Neuronal stem cell (in vitro differentiated cells): ENCODE results near the gene HRH3.

Experiments
- DNase-seq: peaks from one replicate; pipeline ENCODE4 v3.0.0-alpha.2; 2013; ENCODE audit warnings: low spot score
- H2AFZ ChIP-seq: one replicate; pipeline ENCODE4 v1.6.1; 2013; ENCODE audit warnings: mild to moderate bottlenecking, low read length, inconsistent platforms
- H2AK5ac ChIP-seq: 2 replicates; pipeline ENCODE4 v1.6.1; 2013; ENCODE audit warnings: low read depth, mild to moderate bottlenecking, inconsistent platforms, low read length, moderate library complexity, mixed read lengths
- H2BK120ac ChIP-seq: 2 replicates; pipeline ENCODE4 v1.6.1; 2013; ENCODE audit warnings: low read depth, mild to moderate bottlenecking, inconsistent platforms, low read length, moderate library complexity, mixed read lengths
- H2BK12ac ChIP-seq: one replicate; pipeline ENCODE4 v1.6.1; 2013; ENCODE audit warnings: low read length, inconsistent platforms
- H2BK15ac ChIP-seq: 2 replicates; pipeline ENCODE4 v1.6.1; 2013; ENCODE audit warnings: mild to moderate bottlenecking, low read length, inconsistent platforms, mixed read lengths
- H2BK5ac ChIP-seq: one replicate; pipeline ENCODE4 v1.6.1; 2013; ENCODE audit warnings: inconsistent platforms, mild to moderate bottlenecking, low read length, moderate library complexity
- H3K14ac ChIP-seq: one replicate; pipeline ENCODE4 v1.6.1; 2013; ENCODE audit warnings: low read length, inconsistent platforms
- H3K18ac ChIP-seq: 2 replicates; pipeline ENCODE4 v1.6.1; 2013; ENCODE audit warnings: low read length, inconsistent platforms
- H3K23ac ChIP-seq: 2 replicates; pipeline ENCODE4 v1.6.1; 2013; ENCODE audit warnings: low read depth, mild to moderate bottlenecking, mixed read lengths, low read length, inconsistent platforms; ENCODE audit not compliant: poor library complexity
- H3K27ac ChIP-seq: replicated peaks from 3 replicates; pipeline ENCODE4 v1.5.1; 2013; ENCODE audit warnings: low read length, inconsistent platforms
- H3K27me3 ChIP-seq, 3 experiments: 2 replicates each; pipeline ENCODE4 v1.6.1; 2013; ENCODE audit warnings: low read length in 3 of 3, mild to moderate bottlenecking in 2 of 3, inconsistent platforms in 1 of 3, low read depth in 1 of 3, mixed read lengths in 1 of 3, moderate library complexity in 1 of 3; ENCODE audit not compliant: control insufficient read depth in 3 of 3, insufficient read depth in 3 of 3
- H3K36me3 ChIP-seq, 2 donors: replicated peaks in 1 of 2; 2 replicates each; pipeline ENCODE4 v1.6.1; 2013; ENCODE audit warnings: low read length in 2 of 2; ENCODE audit not compliant: control insufficient read depth in 2 of 2, insufficient read depth in 2 of 2
- H3K4ac ChIP-seq: 2 replicates; pipeline ENCODE4 v1.6.1; 2013; ENCODE audit warnings: inconsistent platforms, mild to moderate bottlenecking, low read length, moderate library complexity
- H3K4me1 ChIP-seq, 2 donors: 1 replicate in 1 of 2; 2 replicates in 1 of 2; pipeline ENCODE4 v1.6.1; 2013; ENCODE audit warnings: low read length in 2 of 2, low read depth in 1 of 2; ENCODE audit not compliant: control insufficient read depth in 2 of 2, insufficient read depth in 1 of 2
- H3K4me2 ChIP-seq: one replicate; pipeline ENCODE4 v1.6.1; 2013; ENCODE audit warnings: mild to moderate bottlenecking, low read length, inconsistent platforms; ENCODE audit not compliant: insufficient read depth, poor library complexity, severe bottlenecking
- H3K4me3 ChIP-seq, 2 donors: 2 replicates each; pipeline ENCODE4 v1.5.1; 2013; ENCODE audit warnings: low read length in 2 of 2, mild to moderate bottlenecking in 2 of 2, inconsistent platforms in 1 of 2, moderate library complexity in 1 of 2
- H3K79me1 ChIP-seq: one replicate; pipeline ENCODE4 v1.6.1; 2013; ENCODE audit warnings: low read depth, mild to moderate bottlenecking, inconsistent platforms, low read length, moderate library complexity
- H3K9ac ChIP-seq: one replicate; pipeline ENCODE4 v1.6.1; 2013; ENCODE audit warnings: mild to moderate bottlenecking, low read depth, low read length, inconsistent platforms; ENCODE audit not compliant: poor library complexity
- H3K9me3 ChIP-seq, 2 donors: replicated peaks in 1 of 2; 2 replicates each; pipeline versions ENCODE3 to v1.6.1; 2013; ENCODE audit warnings: low read length in 2 of 2, mild to moderate bottlenecking in 2 of 2, inconsistent platforms in 1 of 2, low read depth in 1 of 2, mixed read lengths in 1 of 2, moderate library complexity in 1 of 2; ENCODE audit not compliant: control insufficient read depth in 2 of 2, insufficient read depth in 1 of 2
- H4K8ac ChIP-seq: one replicate; pipeline ENCODE4 v1.6.1; 2013; ENCODE audit warnings: low read depth, mild to moderate bottlenecking, inconsistent platforms, low read length, moderate library complexity
- H4K91ac ChIP-seq: one replicate; pipeline ENCODE4 v1.6.1; 2013; ENCODE audit warnings: low read length, low read depth, mild to moderate bottlenecking, inconsistent platforms; ENCODE audit not compliant: poor library complexity
- WGBS, 2 donors: extraction: QIAGEN DNeasy Blood & Tissue Kit; methylation state at CpG; one replicate each; pipeline ENCODE4 v1.1.7; 2013; ENCODE audit warnings: missing lambda C conversion rate in 2 of 2, mixed read lengths in 1 of 2; ENCODE audit not compliant: insufficient read length in 2 of 2, insufficient replicate concordance in 1 of 2; ENCODE audit errors: extremely low coverage in 2 of 2; 5-methylcytosine and 5-hydroxymethylcytosine counted together

Gene HRH3

DNA sequence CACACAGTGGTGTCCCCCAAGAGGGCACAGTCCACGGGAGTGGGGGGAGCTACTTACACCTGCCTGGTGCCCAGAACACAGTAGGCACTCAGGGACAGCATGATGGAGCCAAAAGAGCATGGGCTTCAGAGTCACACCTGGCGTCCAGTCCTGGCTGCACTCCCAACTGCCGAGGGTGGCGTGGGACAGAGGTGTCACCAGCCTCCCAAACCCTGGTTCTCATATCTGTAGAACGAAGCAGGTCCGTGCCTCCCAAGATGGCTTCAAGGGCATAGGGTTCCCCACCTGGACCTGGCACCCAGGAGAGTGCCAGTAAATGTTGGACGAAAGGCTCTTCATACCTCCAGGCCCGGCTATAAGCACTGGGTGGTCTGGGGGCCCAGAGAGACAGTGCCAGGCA, 8.9 kb downstream of the HRH3 start:
- WGBS, 2 donors, result no CpG with 5 or more reads among the region's 8 CpGs
- H3K23ac ChIP-seq, result no peak overlapping the region
- no peak overlapping the region for H2BK12ac ChIP-seq

DNA sequence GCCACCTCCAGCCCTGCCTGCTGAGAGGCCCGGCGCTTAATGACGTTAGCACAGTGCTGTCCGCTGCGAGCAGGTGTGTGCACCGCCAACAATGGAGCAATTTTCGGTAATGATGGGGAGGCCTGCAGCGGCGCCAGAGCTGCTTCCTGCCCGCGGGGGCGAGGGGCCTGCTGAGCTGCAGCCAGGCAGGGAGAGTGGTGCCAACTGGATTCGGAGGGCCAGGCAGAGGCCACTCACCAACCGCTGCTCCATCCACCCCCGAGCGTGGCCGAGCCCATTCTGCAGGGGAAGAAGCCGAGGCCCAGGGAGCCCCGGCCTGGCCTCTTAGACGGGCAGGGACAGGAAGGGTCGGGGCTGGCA, 9.6 kb downstream of the HRH3 start:
- no peak overlapping the region for H3K4ac ChIP-seq
- no peak overlapping the region for H2BK5ac ChIP-seq
- H2BK12ac ChIP-seq, result no peak overlapping the region
- no peaks in the 10 kb centered on the region for H3K9me3 ChIP-seq
- H4K91ac ChIP-seq, result no peak overlapping the region
- H4K8ac ChIP-seq, result peak overlapping the region; percentile 3
- H2BK15ac ChIP-seq, result peak overlapping the region; percentile 54
- no peak overlapping the region for H2AFZ ChIP-seq
- H3K4me1 ChIP-seq, result peaks cover 8 to 15% of the 10 kb centered on the region in 2 donors
- H3K14ac ChIP-seq, result no peak overlapping the region
- no peaks in the 10 kb centered on the region for H3K27me3 ChIP-seq
- no peaks in the 10 kb centered on the region for H3K36me3 ChIP-seq
- no CpG with 5 or more reads among the region's 21 CpGs for WGBS, 2 donors
- DNase-seq, result no peak
- H3K4me3 ChIP-seq, result no peak overlapping the region
- peak overlapping the region; percentile 48 for H3K23ac ChIP-seq
- peaks cover 1% of the 10 kb centered on the region for H3K79me1 ChIP-seq
- H3K18ac ChIP-seq, result peak overlapping the region; percentile 5
- H2BK120ac ChIP-seq, result no peak overlapping the region
- H3K4me2 ChIP-seq, result no peak overlapping the region
- H3K27ac ChIP-seq, result no peak overlapping the region
- peak overlapping the region; percentile 32 for H2AK5ac ChIP-seq
- no peak overlapping the region for H3K9ac ChIP-seq

More for the DNA sequence above, 8.9 kb downstream of the HRH3 start:
- Histone ChIP-seq H2AFZ (no peak overlapping the region), H3K79me1 (no peaks in the 10 kb centered on the region), H3K4me2 (no peak overlapping the region), H2BK15ac (peak overlapping the region; percentile 89), H3K4me1 (peaks cover 8 to 15% of the 10 kb centered on the region in 2 donors), H3K27me3 (no peaks in the 10 kb centered on the region), H3K4me3 (no peak overlapping the region), H3K9me3 (no peaks in the 10 kb centered on the region), H2BK120ac (no peak overlapping the region), H3K18ac (peak overlapping the region; percentile 57), H3K27ac (no peak overlapping the region), H3K9ac (no peak overlapping the region), H4K91ac (peak overlapping the region; percentile 43), H2BK5ac (peak overlapping the region; percentile 91), H3K14ac (no peak overlapping the region), H3K4ac (no peak overlapping the region), H4K8ac (no peak overlapping the region), H3K36me3 (no peaks in the 10 kb centered on the region), H2AK5ac (peak overlapping the region; percentile 91)
- no peak for DNase-seq

DNA sequence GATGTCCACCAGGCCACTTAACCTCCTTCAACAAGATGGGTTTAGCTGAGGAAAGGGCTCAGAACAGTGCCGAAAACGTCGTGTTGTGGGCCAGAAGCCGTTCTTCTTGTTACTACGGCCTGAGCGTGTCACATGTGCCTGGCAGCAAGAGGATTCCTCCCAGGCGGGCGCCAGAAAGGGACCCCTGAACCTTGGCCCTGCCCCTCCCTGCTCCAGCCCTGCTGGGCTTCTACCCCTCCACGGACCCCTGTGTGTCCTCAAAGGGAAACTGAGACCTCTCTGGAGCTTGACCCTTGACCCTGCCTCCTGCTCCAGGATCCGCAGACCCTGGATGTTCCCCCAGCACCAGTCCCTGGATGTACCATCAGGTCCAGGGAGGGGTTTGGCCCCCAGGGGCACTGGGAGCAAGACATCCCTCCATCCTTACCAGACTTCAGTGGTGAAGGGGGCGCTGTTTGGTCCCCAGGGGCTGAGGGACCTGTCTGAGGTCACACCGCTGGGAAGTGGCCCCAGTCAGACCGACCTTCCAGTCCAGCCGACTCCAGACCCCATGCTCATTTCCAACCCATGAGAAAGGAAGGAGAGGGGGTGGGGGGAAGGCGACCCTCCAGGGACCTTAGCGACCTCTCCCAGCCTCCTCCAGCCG, 10.1 kb downstream of the HRH3 start:
- peak overlapping the region; percentile 33 for H2AK5ac ChIP-seq
- no peak overlapping the region for H4K91ac ChIP-seq
- no peak overlapping the region for H3K14ac ChIP-seq
- H3K4me1 ChIP-seq, result peaks cover 8 to 15% of the 10 kb centered on the region in 2 donors
- no peak overlapping the region for H2BK120ac ChIP-seq
- H2AFZ ChIP-seq, result no peak overlapping the region
- WGBS, 2 donors, result no CpG with 5 or more reads among the region's 17 CpGs
- H2BK15ac ChIP-seq, result peak overlapping the region; percentile 54
- no peak overlapping the region for H2BK5ac ChIP-seq
- H3K4me2 ChIP-seq, result no peak overlapping the region
- H3K36me3 ChIP-seq, result no peaks in the 10 kb centered on the region
- peaks cover 1% of the 10 kb centered on the region for H3K79me1 ChIP-seq
- no peak overlapping the region for H3K27ac ChIP-seq
- no peak for DNase-seq
- H3K4ac ChIP-seq, result no peak overlapping the region
- H3K9ac ChIP-seq, result no peak overlapping the region
- peak overlapping the region; percentile 3 for H4K8ac ChIP-seq
- peak overlapping the region; percentile 48 for H3K23ac ChIP-seq
- H3K18ac ChIP-seq, result peak overlapping the region; percentile 27
- H2BK12ac ChIP-seq, result no peak overlapping the region
- no peak overlapping the region for H3K4me3 ChIP-seq
- H3K27me3 ChIP-seq, result no peaks in the 10 kb centered on the region
- H3K9me3 ChIP-seq, result no peaks in the 10 kb centered on the region

DNA sequence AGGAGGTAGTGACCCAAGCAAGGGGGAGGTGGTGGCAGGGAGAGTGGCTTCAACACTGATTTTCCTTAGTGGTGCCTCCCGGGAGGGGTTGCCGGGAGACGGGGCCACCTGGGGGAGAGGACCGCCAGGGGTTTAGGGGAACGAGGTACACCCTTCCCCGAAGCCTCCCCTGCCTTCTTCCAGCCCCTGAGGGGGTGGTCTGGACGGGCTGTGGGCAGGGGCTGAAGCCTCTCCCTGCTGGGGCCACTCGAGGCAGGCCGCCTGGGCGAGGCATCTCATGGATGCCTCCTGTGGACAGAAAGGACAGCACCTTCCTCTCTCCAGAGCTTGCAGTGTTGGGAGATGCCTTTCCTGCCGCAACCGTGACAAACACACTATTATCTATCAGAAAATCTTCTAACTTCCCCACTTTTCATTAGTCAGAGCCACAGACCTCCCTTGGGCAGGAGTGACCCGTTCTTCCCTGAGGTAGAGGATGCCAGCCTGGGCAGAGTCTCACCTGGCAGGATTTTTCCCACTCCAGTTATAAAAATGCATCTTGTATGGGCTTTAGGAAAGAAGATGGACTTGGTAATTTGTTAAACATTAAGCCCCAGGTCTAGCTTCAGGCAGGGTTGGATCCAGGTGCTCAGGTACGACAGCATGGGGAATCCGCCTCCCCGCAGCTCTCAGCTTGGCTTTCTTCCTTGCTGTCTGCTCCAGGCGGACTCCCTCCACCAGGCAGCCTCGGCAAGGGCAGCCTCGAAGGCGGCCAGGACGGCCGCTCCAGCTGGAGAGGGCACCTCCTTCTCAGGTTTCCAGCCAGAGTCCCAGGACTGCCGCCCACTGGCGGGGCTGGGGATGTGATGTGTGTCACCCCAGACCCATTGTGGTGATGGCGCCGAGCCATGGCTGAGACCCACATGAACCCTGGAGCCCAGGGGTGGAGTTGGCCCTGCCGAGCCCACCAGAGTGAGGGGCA, 11.0 kb downstream of the HRH3 start:
- H3K27ac ChIP-seq, result no peak overlapping the region
- H2BK120ac ChIP-seq, result no peak overlapping the region
- H3K4me2 ChIP-seq, result no peak overlapping the region
- H2BK15ac ChIP-seq, result no peak overlapping the region
- no peak for DNase-seq
- H3K36me3 ChIP-seq, result no peaks in the 10 kb centered on the region
- H3K4me3 ChIP-seq, result no peak overlapping the region
- peaks cover 1% of the 10 kb centered on the region for H3K79me1 ChIP-seq
- no CpG with 5 or more reads among the region's 27 CpGs for WGBS, 2 donors
- peak overlapping the region; percentile 27 for H3K14ac ChIP-seq
- H2BK5ac ChIP-seq, result peak overlapping the region; percentile 62
- H2BK12ac ChIP-seq, result no peak overlapping the region
- H3K9me3 ChIP-seq, result no peaks in the 10 kb centered on the region
- H3K9ac ChIP-seq, result peak overlapping the region; percentile 30
- no peak overlapping the region for H4K8ac ChIP-seq
- no peak overlapping the region for H2AFZ ChIP-seq
- H3K4me1 ChIP-seq, result peaks cover 8 to 15% of the 10 kb centered on the region in 2 donors
- H3K18ac ChIP-seq, result no peak overlapping the region
- H4K91ac ChIP-seq, result no peak overlapping the region
- H3K27me3 ChIP-seq, result no peaks in the 10 kb centered on the region
- peak overlapping the region; percentile 33 for H2AK5ac ChIP-seq
- no peak overlapping the region for H3K4ac ChIP-seq
- peak overlapping the region; percentile 67 for H3K23ac ChIP-seq
